Measurements from ENCODE around the gene BLM.

- TF ChIP-seq GATA2 (IDR thresholded peaks at IDR 0.05; ENCODE audit: low read depth, low read length) (no peak), GATA3 (IDR thresholded peaks at IDR 0.05; ENCODE audit: low read depth, low read length) (no peak)
Measured at GRCh38 chr15:90837094-90837493, 119.9 kb downstream of the BLM start.

Measured in SH-SY5Y (cell line).